Measurements from ENCODE around the gene CNOT10. TPM values are rescaled to one million over a fixed set of nuclear protein-coding genes. Genes with fewer than 3 reads are reported as not detected.
"Not testable (repeated sequence)": the region's sequence is repeated elsewhere in the genome, so short reads cannot be mapped to it uniquely, and the experiment has no call there.

CNOT10 gene
- total and polyA plus RNA-seq, 2 donors (not counting 1 experiment from before 2014, with no cell fraction given), result 17.5 to 28.6 TPM

DNA sequence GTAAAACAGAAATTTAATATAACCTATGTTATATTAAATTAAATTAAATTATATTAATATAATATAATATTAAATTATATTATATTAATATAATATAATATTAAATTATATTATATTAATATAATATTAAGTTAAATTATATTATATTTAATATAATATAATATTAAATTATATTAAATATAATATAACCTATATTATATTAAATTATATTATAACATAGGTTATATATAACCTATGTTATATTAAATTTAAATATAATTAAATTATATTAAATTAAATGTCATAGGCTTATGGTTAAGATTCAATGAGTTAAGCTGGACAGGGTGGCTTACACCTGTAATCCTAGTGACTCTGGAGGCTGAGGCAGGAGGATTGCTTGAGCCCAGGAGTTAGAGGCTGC is 40.6 kb upstream of the CNOT10 start:
- DNase-seq (ENCODE audit: low read depth in 2 of 2), result no peak
- no peak overlapping the region for H2AFZ ChIP-seq (ENCODE audit: low read length)
- no peak overlapping the region for H3K27ac ChIP-seq (ENCODE audit: insufficient read depth, low read length)
- H3K4me3 ChIP-seq (replicated peaks in 1 of 4; ENCODE audit: control extremely low read depth in 1 of 4, insufficient read depth in 1 of 4, low read depth in 3 of 4, low read length in 4 of 4), result no peak overlapping the region
- H3K36me3 ChIP-seq (ENCODE audit: control insufficient read depth, insufficient read depth, low read length), result no peaks in the 10 kb centered on the region
- H3K4me1 ChIP-seq (ENCODE audit: control insufficient read depth, extremely low read depth, insufficient read depth, low read length), result no peaks in the 10 kb centered on the region
- no peaks in the 10 kb centered on the region for H3K79me2 ChIP-seq (ENCODE audit: control insufficient read depth, insufficient read depth, low read length)
- TF ChIP-seq, protein P1, sequence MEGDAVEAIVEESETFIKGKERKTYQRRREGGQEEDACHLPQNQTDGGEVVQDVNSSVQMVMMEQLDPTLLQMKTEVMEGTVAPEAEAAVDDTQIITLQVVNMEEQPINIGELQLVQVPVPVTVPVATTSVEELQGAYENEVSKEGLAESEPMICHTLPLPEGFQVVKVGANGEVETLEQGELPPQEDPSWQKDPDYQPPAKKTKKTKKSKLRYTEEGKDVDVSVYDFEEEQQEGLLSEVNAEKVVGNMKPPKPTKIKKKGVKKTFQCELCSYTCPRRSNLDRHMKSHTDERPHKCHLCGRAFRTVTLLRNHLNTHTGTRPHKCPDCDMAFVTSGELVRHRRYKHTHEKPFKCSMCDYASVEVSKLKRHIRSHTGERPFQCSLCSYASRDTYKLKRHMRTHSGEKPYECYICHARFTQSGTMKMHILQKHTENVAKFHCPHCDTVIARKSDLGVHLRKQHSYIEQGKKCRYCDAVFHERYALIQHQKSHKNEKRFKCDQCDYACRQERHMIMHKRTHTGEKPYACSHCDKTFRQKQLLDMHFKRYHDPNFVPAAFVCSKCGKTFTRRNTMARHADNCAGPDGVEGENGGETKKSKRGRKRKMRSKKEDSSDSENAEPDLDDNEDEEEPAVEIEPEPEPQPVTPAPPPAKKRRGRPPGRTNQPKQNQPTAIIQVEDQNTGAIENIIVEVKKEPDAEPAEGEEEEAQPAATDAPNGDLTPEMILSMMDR (conservative IDR thresholded peaks at IDR 0.05 in 1 of 2, IDR thresholded peaks at IDR 0.05 in 1 of 2; ENCODE audit: low read depth in 1 of 2, low read length in 2 of 2), result no peak
- no peaks in the 10 kb centered on the region for H4K20me1 ChIP-seq (ENCODE audit: control insufficient read depth, extremely low read depth, insufficient read depth, low read length)
- no peaks in the 10 kb centered on the region for H3K9me3 ChIP-seq (ENCODE audit: control insufficient read depth, insufficient read depth, low read depth, low read length)
- no peak overlapping the region for H3K4me2 ChIP-seq (ENCODE audit: extremely low read depth, insufficient read depth, low read length)
- no peak overlapping the region for H3K9ac ChIP-seq (ENCODE audit: insufficient read depth, low read length)
- no peaks in the 10 kb centered on the region for H3K27me3 ChIP-seq (ENCODE audit: control insufficient read depth, insufficient read depth, low read length)

DNA sequence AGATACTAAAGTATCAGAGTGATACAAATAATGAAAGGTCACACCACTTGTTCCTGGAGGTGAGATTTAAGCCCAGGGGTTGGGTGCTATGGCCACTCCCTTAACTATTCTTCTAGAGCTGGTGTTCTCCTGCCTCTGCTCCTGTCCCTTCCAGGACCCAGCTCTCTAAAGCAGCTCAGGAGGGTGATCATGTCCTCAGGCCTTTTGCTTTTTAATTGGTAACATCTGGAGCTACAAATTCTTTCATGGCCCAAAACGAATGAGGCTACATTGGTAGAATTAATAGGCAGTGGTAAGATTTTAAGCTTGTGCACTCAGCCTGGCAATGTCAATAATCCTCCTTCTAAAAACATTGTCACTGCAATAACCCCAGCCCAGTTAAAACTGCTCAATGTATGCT is 38.2 kb upstream of the CNOT10 start:
- H2AFZ ChIP-seq (ENCODE audit: low read length), result no peak overlapping the region
- DNase-seq (ENCODE audit: low read depth in 2 of 2), result no peak

DNA sequence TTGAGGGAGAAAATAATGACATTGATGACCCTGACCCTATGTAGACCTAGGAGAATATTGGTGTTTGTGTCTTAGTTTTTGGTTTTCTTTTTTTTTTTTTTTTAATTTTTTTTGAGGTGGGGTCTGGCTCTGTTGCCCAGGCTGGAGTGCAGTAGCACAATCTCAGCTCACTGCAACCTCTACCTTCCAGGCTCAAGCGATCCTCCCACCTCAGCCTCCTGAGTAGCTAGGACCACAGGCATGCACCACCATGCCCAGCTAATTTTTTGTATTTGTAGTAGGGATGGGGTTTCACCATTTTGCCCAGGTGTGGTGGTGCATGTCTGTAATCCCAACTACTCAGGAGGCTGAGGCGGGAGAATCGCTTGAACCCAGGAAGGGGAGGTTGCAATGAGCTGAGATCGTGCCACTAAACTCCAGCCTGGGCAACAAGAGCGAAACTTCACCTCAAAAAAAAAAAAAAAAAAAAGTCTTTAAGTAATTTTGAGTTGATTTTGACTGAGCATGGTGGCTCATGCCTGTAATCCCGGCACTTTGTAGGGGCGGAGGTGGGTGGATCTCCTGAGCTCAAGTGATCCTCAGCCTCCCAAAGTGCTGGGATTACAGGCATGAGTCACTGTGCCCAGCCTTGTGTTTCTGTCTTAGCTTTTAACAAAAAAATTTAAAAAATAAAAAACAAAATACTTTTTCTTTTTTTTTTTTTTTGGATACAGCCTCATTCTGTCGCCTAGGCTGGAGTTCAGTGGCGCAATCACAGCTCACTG is 32.5 kb upstream of the CNOT10 start:
- H3K79me2 ChIP-seq (ENCODE audit: control insufficient read depth, insufficient read depth, low read length); H3K4me1 ChIP-seq (ENCODE audit: control insufficient read depth, extremely low read depth, insufficient read depth, low read length); H3K36me3 ChIP-seq (ENCODE audit: control insufficient read depth, insufficient read depth, low read length); H3K27ac ChIP-seq (ENCODE audit: insufficient read depth, low read length); H3K4me3 ChIP-seq (replicated peaks in 1 of 4; ENCODE audit: control extremely low read depth in 1 of 4, insufficient read depth in 1 of 4, low read depth in 3 of 4, low read length in 4 of 4); H3K9me3 ChIP-seq (ENCODE audit: control insufficient read depth, insufficient read depth, low read depth, low read length); H4K20me1 ChIP-seq (ENCODE audit: control insufficient read depth, extremely low read depth, insufficient read depth, low read length); H3K4me2 ChIP-seq (ENCODE audit: extremely low read depth, insufficient read depth, low read length); H2AFZ ChIP-seq (ENCODE audit: low read length); DNase-seq (ENCODE audit: low read depth in 2 of 2); H3K27me3 ChIP-seq (ENCODE audit: control insufficient read depth, insufficient read depth, low read length); H3K9ac ChIP-seq (ENCODE audit: insufficient read depth, low read length): not testable (repeated sequence)

More for the DNA sequence above, 38.2 kb upstream of the CNOT10 start:
- no peaks in the 10 kb centered on the region for H3K36me3 ChIP-seq (ENCODE audit: control insufficient read depth, insufficient read depth, low read length)
- no peaks in the 10 kb centered on the region for H3K27me3 ChIP-seq (ENCODE audit: control insufficient read depth, insufficient read depth, low read length)
- H3K9me3 ChIP-seq (ENCODE audit: control insufficient read depth, insufficient read depth, low read depth, low read length), result no peaks in the 10 kb centered on the region
- H3K79me2 ChIP-seq (ENCODE audit: control insufficient read depth, insufficient read depth, low read length), result no peaks in the 10 kb centered on the region
- no peak overlapping the region for H3K4me3 ChIP-seq (replicated peaks in 1 of 4; ENCODE audit: control extremely low read depth in 1 of 4, insufficient read depth in 1 of 4, low read depth in 3 of 4, low read length in 4 of 4)
- H3K4me1 ChIP-seq (ENCODE audit: control insufficient read depth, extremely low read depth, insufficient read depth, low read length), result no peaks in the 10 kb centered on the region
- H3K9ac ChIP-seq (ENCODE audit: insufficient read depth, low read length), result no peak overlapping the region
- H4K20me1 ChIP-seq (ENCODE audit: control insufficient read depth, extremely low read depth, insufficient read depth, low read length), result no peaks in the 10 kb centered on the region
- no peak overlapping the region for H3K27ac ChIP-seq (ENCODE audit: insufficient read depth, low read length)
- TF ChIP-seq, protein P1 (conservative IDR thresholded peaks at IDR 0.05 in 1 of 2, IDR thresholded peaks at IDR 0.05 in 1 of 2; ENCODE audit: low read depth in 1 of 2, low read length in 2 of 2), result no peak
- no peak for TF ChIP-seq EZH2 (IDR thresholded peaks at IDR 0.05; ENCODE audit: low read length, missing control alignments)
- no peak overlapping the region for H3K4me2 ChIP-seq (ENCODE audit: extremely low read depth, insufficient read depth, low read length)
